ENCODE results near the gene CPD.

The CPD gene

DNA sequence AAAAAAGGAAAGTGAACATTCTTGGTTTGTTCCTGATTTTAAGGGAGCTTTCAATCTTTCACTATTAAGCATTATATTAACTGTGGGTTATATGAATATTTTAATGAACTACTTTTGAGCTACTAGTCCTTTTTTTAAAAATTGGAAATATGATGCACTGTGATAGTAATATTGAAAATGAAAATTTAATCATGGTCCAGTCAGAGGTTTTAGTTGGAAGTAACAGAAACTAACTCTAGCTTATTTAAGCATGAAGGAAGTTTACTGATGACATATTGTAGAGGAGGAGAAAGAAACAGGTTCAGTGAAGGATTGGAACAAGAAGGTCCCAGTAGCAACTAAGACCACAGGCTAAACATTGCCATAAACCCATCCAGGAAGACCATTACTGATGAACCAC lies 24.0 kb upstream of the CPD start:
- DNase-seq (ENCODE audit: low read depth in 2 of 2), result no peak

DNA sequence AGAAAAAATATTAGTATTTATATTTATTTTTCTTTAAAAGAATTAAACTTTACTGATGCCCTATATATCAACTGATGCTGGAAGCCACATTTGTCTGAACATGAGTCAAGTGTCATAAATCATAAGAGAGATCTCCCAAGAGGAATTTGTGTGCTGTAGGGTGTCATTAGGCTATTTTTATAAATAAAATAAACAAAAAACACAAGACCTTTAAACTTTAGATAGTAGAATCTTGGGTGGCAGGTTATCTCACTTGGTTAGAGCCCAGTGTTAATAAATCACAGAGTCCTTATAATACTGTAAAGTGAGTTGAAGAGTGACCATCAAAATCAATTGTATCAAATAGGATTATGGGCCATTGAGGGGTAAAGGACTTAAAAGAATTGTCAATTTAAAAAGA lies 21.3 kb upstream of the CPD start:
- no peak for DNase-seq (ENCODE audit: low read depth in 2 of 2)

DNA sequence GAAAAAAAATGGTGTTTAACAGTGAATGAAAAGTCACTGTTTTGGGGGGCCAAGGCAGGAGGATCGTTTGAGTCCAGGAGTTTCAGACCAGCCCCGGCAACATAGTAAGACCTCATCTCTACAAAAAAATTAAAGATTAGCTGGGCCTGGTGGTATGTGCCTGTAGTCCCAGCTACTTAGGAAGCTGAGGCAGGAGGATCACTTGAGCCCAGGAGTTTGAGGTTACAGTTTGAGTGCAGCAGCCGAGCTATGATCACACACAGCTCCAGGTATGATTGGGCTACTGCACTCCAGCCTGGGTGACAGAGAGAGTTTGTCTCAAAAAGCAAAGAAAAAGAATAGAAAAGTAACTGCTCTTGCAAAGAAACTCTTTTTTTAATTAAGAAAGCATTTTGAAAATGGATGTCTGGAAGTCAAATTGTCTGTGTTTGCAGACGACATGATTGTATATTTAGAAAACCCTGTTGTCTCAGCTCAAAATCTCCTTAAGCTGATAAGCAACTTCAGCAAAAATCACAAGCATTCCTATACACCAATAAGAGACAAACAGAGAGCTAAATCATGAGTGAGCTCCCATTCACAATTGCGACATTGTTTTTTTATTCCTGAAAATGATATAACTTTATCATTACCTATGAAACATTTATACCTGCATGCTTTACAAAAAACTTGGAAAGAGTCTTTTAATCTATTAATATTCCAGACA lies 20.5 kb upstream of the CPD start:
- DNase-seq (ENCODE audit: low read depth in 2 of 2), result no peak

- DNase-seq (ENCODE audit: low read depth in 2 of 2), result no peak
Observed at GRCh38 chr17:30360086-30360808, 18.5 kb upstream of the CPD start.

- no peak for DNase-seq (ENCODE audit: low read depth in 2 of 2)
Observed at GRCh38 chr17:30361766-30362279, 16.9 kb upstream of the CPD start.

DNA sequence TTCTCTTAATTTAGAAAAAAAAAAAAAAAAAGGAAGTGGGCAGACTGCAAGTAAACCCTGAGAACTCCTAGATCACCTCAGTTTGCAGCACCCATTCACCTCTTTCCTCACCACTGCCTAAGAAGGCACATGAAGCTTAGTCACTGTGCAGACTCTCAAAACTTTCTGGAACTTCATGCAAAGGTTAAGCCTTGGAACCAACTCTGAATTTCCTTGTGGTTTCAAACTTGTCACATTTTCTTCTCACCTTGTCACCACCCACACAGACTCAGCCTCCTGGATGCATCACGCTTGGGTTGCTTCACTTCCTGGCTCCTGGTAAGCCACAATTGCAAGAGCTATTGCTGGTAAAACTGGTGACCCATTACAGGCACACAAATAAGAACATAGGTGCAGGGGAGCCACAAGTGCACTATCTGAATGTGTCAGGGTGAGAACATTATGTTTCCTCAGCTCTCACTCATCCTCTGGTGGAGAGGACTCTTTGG lies 15.0 kb upstream of the CPD start:
- DNase-seq (ENCODE audit: low read depth in 2 of 2), result no peak

DNA sequence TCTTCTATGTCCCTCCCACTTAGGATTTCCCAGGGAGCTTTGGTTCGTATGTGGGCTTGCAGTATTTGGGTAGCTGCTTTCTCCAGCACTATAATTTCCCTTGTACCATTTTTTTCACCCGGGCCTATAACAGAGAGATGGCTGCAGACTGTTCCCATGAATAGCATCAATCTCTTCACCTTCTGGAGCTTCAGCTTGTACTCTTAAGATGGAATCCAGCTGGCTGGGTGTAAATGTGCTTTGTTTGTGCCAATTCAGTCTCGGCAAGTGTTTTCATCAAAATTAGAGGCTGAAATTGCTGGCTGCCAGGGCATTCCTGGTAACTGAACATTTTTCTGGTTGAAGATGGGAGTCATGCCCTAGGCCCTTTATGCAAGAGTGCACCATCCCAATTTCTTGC lies 12.2 kb upstream of the CPD start:
- no peak for DNase-seq (ENCODE audit: low read depth in 2 of 2)

DNA sequence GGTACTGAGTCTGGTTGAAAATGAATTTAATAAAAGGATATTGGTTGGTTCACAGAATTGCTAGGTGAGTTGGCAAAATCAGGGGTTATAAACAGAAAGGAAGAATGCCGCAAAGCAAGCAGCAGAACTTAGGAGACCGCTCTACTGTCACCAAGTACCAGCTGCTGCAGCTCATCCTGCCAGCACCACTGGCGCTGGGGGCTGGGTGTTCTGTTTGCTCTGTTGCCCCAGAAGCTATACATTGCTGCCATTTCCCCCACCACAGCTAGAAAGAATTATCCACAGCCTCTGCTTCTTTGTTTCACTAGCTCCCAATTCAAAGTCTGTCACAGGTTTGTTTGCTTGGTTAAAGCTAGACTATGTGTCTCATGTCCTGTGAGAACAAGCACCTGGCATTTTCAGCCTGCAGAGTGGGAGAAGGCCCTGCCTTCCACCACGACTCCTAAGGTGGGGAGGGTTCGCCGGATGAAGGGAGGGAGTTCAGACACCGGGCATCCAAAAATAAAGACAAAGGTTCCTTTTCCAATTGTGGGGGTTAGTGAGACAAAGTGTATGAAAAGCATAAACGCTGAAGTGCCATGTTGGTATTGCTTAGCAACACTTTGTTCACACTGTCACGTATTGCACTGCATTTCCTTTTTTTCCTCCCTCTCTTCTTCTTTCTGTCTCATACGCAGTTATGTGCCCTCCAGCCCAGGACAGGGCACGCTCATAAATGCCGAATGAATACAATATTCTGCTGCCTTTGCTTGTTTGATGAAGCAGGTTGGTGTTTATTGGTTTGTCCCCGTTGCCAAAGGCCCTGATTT lies 9.6 kb upstream of the CPD start:
- DNase-seq (ENCODE audit: low read depth in 2 of 2), result no peak

GRCh38 chr17:30369995-30370394 lies 8.7 kb upstream of the CPD start:
- no peak for DNase-seq (ENCODE audit: low read depth in 2 of 2)

GRCh38 chr17:30372755-30373154 lies 6.0 kb upstream of the CPD start:
- DNase-seq (ENCODE audit: low read depth in 2 of 2), result no peak

DNA sequence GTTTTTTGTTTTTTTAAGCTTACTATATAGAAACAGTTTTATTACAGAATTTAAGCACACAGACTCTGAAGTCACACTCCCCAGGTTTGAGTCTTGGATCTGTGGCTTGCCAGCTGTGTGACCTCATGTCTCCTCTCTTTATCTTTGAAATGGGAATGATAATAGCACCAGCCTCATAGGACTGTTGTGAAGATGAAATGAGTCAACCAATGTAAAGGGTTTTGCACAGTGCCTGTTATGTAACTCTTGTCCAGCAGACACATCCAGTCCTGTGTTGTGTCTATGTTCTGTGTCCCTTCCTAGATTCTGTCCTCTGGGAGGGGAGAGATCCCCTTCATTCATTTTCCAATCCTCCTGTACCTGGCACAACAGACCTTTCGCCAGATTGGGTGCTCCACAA lies 3.1 kb upstream of the CPD start:
- no peak for DNase-seq (ENCODE audit: low read depth in 2 of 2)

- peak; percentile 73 to 76 for DNase-seq (ENCODE audit: low read depth in 2 of 2)
Observed at GRCh38 chr17:30376621-30377452, 1.9 kb upstream of the CPD start.

DNA sequence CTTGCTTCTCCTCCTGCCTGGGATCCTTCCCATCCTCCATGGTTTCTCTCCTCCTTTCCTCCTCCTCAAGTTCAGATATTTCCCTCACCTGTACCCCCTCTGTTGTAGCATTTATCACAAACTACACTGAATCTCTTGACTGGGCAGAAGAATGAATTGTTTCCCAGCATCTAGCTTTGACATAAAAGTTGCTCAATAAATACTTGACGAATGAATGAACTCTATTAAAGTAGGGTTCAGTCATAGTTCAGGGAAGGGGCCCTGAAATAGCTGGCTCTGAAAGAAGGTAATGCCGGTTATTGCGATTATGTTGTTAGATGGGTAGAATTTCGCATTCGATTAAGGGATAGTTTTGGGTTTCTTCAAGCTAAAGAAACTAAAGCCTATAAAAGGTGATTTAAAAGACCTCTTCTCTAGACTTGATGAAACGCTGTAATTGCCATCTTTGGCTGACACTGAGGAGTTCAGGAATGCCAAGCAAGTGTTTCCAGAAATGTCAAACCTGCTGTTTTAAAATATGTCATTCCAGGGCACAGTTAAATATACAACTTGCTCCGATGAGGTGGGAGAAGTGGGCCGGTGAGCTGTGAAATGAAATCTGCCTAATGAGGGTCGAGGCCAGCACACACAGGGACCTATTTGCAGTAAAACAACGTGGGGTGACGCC lies 1.0 kb upstream of the CPD start:
- DNase-seq (ENCODE audit: low read depth in 2 of 2), result no peak

DNA sequence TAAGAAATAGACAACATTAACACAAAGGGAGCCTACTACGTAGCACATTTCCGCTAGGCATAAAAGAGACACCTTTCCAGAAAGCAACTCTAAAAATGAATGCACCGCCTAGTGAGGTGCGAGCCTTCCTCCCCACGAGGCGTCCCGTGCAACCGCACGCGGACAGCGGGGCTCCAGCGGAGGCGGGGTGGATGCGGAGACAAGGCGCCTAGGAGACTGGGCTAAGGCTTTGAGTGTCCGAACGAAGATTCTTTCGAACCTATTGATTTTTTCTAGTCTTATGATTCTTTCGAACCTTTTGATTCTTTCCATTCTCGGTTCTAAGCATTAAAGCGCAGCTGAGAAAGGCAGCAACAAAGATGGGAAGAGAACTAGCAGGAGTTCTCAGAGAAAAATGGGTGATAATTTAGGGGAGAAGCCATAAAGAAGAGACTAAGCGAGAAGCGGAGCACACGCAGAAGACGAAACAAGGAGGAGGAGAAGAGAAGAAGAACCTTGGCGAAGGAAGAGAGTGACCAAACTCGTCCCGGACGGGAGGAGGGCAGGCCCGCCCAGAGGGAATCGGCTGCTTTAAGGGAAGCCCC lies 394 bp upstream of the CPD start:
- no peak for DNase-seq (ENCODE audit: low read depth in 2 of 2)

DNA sequence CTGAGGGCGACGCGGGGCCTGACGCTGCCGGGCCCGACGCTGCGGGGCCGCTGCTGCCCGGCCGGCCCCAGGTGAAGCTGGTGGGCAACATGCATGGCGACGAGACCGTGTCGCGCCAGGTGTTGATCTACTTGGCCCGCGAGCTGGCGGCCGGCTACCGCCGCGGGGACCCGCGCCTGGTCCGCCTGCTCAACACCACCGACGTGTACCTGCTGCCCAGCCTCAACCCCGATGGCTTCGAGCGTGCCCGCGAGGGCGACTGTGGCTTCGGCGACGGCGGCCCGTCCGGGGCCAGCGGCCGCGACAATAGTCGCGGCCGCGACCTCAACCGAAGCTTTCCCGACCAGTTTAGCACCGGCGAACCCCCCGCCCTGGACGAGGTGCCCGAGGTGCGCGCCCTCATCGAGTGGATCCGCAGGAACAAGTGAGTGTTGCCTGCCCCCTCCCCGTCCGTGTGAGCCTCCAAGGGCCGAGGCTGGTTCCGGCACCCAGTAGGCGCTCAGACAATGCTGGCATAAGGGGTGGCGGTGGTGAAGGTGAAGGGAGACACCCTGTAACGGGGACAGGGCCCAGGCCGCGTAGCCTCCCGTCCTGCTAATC lies 676 bp downstream of the CPD start:
- no peak for DNase-seq (ENCODE audit: low read depth in 2 of 2)

DNA sequence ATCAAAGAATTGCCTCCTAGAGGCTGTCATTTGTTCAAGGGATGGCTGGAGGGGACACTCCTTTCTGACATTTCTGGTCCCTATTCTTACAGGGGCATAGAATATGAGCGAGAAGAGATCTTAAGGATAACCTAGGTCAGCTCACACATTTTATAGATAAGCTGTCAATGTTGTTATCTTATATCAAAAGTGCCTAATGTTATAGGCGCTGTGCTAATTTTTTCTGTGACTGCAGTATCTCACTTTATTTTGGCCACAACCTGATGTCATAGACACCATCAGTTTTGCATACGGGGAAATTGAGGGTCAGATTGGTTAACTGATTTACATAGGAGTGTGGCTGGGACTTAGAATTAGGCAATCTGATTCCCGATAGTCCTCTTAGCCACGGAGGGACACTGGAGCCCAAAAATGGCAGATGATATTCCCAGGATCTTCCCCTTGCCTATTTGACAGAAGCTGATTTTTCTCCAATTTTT lies 1.2 kb downstream of the CPD start:
- DNase-seq (ENCODE audit: low read depth in 2 of 2), result no peak

- no peak for DNase-seq (ENCODE audit: low read depth in 2 of 2)
Observed at GRCh38 chr17:30380643-30381339, 2.1 kb downstream of the CPD start.

DNA sequence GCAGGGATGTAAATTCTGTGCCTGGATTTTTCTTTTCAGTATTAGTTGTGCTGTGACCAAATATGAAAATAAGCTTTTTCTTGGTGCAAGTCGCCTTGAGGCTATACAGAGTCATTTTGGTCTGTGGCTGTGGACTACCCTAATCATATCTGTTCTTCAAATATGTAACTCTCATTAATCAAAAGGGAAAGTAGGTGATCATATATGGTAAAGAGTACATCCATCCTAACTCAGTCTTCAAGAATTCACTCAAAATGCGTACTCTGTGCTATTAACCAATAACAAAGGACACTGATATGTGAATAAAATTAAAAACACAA lies 2.6 kb downstream of the CPD start:
- no peak for DNase-seq (ENCODE audit: low read depth in 2 of 2)

GRCh38 chr17:30382345-30382744 lies 3.6 kb downstream of the CPD start:
- no peak for DNase-seq (ENCODE audit: low read depth in 2 of 2)

Measured in fibroblast of skin of left biceps (primary cell).